ENCODE data around the gene KLHL29.

Gene KLHL29

GRCh38 chr2:23694058-23695045, 309.4 kb downstream of the KLHL29 start:
- Histone ChIP-seq H3K27me3 (ENCODE audit: insufficient read depth, poor library complexity, severe bottlenecking) (no peaks in the 10 kb centered on the region), H3K27ac (replicated peaks) (no peak overlapping the region), H3K4me3 (replicated peaks; ENCODE audit: insufficient read depth, low read length) (no peak overlapping the region)
- DNase-seq (ENCODE audit: low read depth in 1 of 2, low spot score in 1 of 2), result no peak
- peak; percentile 35; the same call in 1 of the 2 replicates for TF ChIP-seq SPI1 (IDR thresholded peaks at IDR 0.05; ENCODE audit: borderline replicate concordance, low read depth)
- no peak for TF ChIP-seq POLR2AphosphoS5 (IDR thresholded peaks at IDR 0.05; ENCODE audit: low read depth)

GRCh38 chr2:23695214-23695889, 310.4 kb downstream of the KLHL29 start:
- H3K4me3 ChIP-seq (replicated peaks; ENCODE audit: insufficient read depth, low read length), result no peak overlapping the region
- H3K27me3 ChIP-seq (ENCODE audit: insufficient read depth, poor library complexity, severe bottlenecking), result no peaks in the 10 kb centered on the region
- TF ChIP-seq SPI1 (IDR thresholded peaks at IDR 0.05; ENCODE audit: borderline replicate concordance, low read depth) (no peak), GABPA (IDR thresholded peaks at IDR 0.05; ENCODE audit: low read depth) (no peak), POLR2AphosphoS5 (IDR thresholded peaks at IDR 0.05; ENCODE audit: low read depth) (no peak), CTCF (IDR thresholded peaks at IDR 0.05; ENCODE audit: insufficient read depth, low read length) (no peak)
- TF ChIP-seq, protein P1, sequence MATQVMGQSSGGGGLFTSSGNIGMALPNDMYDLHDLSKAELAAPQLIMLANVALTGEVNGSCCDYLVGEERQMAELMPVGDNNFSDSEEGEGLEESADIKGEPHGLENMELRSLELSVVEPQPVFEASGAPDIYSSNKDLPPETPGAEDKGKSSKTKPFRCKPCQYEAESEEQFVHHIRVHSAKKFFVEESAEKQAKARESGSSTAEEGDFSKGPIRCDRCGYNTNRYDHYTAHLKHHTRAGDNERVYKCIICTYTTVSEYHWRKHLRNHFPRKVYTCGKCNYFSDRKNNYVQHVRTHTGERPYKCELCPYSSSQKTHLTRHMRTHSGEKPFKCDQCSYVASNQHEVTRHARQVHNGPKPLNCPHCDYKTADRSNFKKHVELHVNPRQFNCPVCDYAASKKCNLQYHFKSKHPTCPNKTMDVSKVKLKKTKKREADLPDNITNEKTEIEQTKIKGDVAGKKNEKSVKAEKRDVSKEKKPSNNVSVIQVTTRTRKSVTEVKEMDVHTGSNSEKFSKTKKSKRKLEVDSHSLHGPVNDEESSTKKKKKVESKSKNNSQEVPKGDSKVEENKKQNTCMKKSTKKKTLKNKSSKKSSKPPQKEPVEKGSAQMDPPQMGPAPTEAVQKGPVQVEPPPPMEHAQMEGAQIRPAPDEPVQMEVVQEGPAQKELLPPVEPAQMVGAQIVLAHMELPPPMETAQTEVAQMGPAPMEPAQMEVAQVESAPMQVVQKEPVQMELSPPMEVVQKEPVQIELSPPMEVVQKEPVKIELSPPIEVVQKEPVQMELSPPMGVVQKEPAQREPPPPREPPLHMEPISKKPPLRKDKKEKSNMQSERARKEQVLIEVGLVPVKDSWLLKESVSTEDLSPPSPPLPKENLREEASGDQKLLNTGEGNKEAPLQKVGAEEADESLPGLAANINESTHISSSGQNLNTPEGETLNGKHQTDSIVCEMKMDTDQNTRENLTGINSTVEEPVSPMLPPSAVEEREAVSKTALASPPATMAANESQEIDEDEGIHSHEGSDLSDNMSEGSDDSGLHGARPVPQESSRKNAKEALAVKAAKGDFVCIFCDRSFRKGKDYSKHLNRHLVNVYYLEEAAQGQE (IDR thresholded peaks at IDR 0.05; ENCODE audit: insufficient replicate concordance, low read depth), result no peak
- DNase-seq (ENCODE audit: low read depth in 1 of 2, low spot score in 1 of 2), result no peak
- H3K27ac ChIP-seq (replicated peaks), result no peak overlapping the region

DNA sequence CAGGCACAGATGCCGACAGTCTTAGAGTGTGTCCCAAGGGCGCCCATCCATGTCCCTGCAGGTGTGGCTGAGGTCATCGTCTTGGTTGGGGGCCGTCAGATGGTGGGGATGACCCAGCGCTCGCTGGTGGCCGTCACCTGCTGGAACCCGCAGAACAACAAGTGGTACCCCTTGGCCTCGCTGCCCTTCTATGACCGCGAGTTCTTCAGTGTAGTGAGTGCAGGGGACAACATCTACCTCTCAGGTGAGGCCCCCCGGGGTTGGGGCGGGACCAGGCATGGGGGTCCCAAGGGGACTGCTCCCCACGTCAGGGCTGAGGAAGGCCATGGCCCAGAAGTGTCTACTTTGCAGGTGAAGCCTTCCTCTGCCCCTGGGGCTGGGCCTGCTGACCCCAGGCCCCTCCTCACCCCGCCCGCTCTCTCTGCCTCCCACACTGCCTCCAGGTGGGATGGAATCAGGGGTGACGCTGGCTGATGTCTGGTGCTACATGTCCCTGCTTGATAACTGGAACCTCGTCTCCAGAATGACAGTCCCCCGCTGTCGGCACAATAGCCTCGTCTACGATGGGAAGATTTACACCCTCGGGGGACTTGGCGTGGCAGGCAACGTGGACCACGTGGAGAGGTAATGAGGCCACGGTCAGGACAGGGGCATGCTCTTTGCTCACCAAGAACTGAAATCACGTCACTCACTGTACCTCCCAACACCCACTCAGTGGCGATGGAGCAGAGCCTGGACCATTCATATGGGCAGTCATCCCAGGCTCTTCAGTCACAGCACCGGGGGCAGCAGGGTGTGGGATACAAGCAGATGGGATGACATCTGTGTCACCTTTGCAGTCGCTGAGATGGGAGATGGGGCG, 311.1 kb downstream of the KLHL29 start:
- no peaks in the 10 kb centered on the region for H3K27me3 ChIP-seq (ENCODE audit: insufficient read depth, poor library complexity, severe bottlenecking)
- no peak overlapping the region for H3K4me3 ChIP-seq (replicated peaks; ENCODE audit: insufficient read depth, low read length)
- no peak for DNase-seq (ENCODE audit: low read depth in 1 of 2, low spot score in 1 of 2)
- TF ChIP-seq, protein P1 (IDR thresholded peaks at IDR 0.05; ENCODE audit: insufficient replicate concordance, low read depth), result no peak
- TF ChIP-seq POLR2AphosphoS5 (IDR thresholded peaks at IDR 0.05; ENCODE audit: low read depth), result no peak
- no peak for TF ChIP-seq SPI1 (IDR thresholded peaks at IDR 0.05; ENCODE audit: borderline replicate concordance, low read depth)
- TF ChIP-seq GABPA (IDR thresholded peaks at IDR 0.05; ENCODE audit: low read depth), result no peak
- no peak for TF ChIP-seq CTCF (IDR thresholded peaks at IDR 0.05; ENCODE audit: insufficient read depth, low read length)
- no peak overlapping the region for H3K27ac ChIP-seq (replicated peaks)

All from HL-60 (cell line).